GM10248 (cell line): ENCODE measurements around the gene KCNMA1.

ENCODE experiments used
- CTCF ChIA-PET: fragments of 300-600 bp; sonication (Branson Sonifier 250); formaldehyde crosslinking; extraction: SDS; loops from one replicate; lab custom pipeline; 2021; ENCODE audit warnings: antibody characterized with exemption; lab: Yijun Ruan, JAX
- POLR2A ChIA-PET: fragments of 350-650 bp; sonication (Branson Sonifier 250); formaldehyde crosslinking; extraction: SDS; loops from one replicate; lab custom pipeline; 2020; ENCODE audit warnings: antibody characterized with exemption; lab: Yijun Ruan, JAX
- DNase-seq: peaks from one replicate; pipeline ENCODE4 v3.0.0; 2012; ENCODE audit errors: extremely low spot score
- TF ChIP-seq, protein P1 (sequence below): IDR thresholded peaks from 2 replicates; pipeline ENCODE4 v1.5.1; 2012; ENCODE audit warnings: mild to moderate bottlenecking, low read depth; ENCODE audit errors: extremely low read depth, missing control alignments, control extremely low read depth

KCNMA1 gene

DNA sequence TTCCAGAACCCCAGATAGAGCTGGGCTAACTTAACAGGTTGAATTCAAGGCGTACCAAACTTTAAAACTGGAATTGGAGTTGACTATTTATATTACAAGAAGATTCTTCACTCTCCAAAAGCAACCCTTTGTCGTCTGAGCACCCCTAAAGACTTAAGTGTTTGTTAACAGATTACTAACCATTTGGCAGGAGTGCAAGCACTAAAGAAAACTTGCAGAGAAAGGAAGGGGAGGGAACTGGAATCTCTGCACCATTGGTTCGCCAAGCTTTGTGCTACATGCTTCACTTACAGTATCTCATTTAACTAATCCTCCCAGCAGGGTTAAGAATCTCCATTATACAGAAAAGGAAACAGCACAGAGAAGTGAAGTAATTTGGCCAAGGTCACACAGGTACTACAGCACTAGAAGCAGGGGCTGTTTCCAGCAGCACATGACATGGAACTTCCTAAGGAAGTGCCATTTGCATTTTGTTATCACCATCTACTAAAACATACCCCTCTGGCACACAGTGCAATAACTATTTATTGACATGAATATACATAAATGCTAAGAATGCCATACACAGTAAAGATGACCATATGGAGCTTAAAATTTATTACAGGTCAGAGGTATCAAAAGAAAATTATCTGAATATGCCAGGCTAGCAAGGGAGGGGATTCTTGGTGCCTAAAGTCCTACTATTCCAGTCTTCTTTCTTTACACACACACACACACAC lies 201.2 kb downstream of the KCNMA1 start:
- POLR2A ChIA-PET, result no interaction called here
- CTCF ChIA-PET, result interaction anchor here (1.2 to 1.9 kb wide), 4 partner anchors 10 to 204 kb away, joined by 3 to 5 read pairs (median 4); no protein-coding TSS in a partner anchor

DNA sequence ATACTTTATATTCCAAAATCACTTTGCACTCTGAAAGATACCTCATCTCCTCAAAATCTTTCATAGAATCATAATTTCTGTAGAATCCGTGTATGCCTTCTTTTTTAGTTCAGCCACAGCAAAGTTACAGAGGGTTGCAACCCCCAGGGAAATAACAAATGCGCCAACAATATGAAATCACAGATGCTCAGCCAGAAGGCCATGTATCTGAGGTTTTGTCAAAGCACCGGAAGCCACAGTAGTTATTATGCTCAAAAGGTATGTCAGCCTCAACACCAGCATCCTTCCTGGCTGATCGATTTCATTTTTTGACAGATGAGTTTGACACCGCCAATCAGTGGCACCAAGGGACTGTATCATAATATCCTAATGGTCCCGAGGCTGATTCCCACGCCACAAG lies 204.1 kb downstream of the KCNMA1 start:
- CTCF ChIA-PET, result interaction anchor here (1.4 kb wide), 1 partner anchor 41 kb away, joined by 4 read pairs; no protein-coding TSS in a partner anchor

More for the DNA sequence above, 201.2 kb downstream of the KCNMA1 start:
- TF ChIP-seq, protein P1, sequence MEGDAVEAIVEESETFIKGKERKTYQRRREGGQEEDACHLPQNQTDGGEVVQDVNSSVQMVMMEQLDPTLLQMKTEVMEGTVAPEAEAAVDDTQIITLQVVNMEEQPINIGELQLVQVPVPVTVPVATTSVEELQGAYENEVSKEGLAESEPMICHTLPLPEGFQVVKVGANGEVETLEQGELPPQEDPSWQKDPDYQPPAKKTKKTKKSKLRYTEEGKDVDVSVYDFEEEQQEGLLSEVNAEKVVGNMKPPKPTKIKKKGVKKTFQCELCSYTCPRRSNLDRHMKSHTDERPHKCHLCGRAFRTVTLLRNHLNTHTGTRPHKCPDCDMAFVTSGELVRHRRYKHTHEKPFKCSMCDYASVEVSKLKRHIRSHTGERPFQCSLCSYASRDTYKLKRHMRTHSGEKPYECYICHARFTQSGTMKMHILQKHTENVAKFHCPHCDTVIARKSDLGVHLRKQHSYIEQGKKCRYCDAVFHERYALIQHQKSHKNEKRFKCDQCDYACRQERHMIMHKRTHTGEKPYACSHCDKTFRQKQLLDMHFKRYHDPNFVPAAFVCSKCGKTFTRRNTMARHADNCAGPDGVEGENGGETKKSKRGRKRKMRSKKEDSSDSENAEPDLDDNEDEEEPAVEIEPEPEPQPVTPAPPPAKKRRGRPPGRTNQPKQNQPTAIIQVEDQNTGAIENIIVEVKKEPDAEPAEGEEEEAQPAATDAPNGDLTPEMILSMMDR, result no peak
- no peak for DNase-seq

DNA sequence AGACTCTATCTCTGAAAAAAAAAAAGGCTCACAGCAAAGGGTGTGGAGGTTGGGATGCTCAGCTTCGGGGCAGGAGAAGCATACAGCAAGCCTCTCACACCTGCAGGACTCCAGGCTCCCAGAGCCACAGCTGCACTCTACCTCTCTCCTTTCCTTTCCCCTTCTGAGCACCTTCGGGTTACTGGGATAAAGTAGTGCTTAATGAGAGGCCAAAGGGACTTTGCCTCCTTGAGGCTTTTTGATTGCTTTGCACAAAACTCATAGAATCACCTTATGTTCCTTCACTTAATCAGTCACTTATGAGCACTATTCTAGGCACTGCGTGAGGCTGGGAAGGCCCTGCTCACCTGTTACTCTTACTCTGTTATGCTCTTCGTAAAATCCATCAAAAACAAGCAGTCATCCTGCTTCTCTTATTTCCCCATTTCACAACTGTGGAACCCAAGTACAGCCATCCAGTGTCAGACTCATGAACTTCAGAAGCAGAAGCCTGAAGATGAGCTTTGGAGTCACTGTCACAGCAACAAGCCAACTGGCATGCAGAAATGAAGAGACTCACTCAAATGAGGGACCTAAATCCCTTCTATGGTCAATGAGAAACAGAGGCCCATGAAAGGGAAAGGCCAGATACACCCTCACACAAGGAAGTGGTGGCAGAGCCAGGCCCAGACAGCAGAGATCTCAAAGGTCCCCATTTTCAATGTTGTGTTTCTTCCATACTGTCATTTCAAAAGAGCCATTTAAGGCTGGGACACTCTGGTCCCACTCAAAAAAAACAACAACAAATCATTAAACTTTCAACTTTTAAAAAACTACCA lies 205.4 kb downstream of the KCNMA1 start:
- ChIA-PET CTCF (interaction anchor here (0.7 kb wide), 1 partner anchor 280 kb away, joined by 3 read pairs; no protein-coding TSS in a partner anchor), POLR2A (no interaction called here)
- no peak for DNase-seq
- TF ChIP-seq, protein P1, result no peak

More for the DNA sequence above, 204.1 kb downstream of the KCNMA1 start:
- TF ChIP-seq, protein P1, result no peak
- DNase-seq, result no peak
- POLR2A ChIA-PET, result no interaction called here

DNA sequence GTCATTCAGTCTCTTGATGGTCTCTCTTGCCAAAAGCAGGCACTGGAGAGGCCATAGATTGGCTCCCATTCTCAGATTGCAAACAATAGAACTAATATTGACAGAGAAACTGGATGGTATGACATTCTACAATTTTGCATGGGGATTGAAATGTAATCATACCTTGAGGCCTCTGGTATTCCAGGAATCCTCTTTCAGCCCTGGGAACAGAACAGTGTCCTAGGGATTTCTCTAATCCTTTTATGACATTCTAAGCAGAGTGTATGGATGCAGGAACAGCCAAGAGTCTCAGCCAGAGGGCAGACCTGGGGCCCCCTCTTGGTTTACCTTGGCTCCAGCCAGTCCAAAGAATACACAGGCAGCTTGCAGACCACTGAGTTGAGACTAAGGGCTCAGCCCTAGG lies 206.4 kb downstream of the KCNMA1 start:
- CTCF ChIA-PET, result interaction anchor here (0.8 to 0.9 kb wide), 2 partner anchors 210 to 232 kb away, joined by 3 read pairs; no protein-coding TSS in a partner anchor
- TF ChIP-seq, protein P1, result no peak
- POLR2A ChIA-PET, result no interaction called here
- DNase-seq, result no peak

DNA sequence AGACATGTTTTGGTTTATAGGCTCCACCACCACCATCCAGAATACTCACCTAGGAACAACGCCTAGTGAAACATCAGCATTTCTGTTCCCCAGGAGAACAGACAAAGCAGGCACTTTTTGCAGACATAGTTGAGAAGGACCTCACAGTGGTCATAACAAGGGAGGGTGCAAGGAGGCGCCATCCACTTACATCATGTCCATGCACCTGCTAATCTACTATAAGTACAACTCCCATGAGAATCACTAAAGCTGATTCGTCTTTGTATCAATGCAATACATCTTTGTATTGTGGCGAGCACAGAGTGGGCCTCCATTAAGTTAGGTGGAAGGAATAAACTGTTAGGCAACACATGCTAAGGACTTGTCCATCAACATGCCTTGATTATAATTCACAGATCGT lies 207.1 kb downstream of the KCNMA1 start:
- TF ChIP-seq, protein P1, result no peak
- no peak for DNase-seq
- CTCF ChIA-PET, result interaction anchor here (0.8 to 0.9 kb wide), 2 partner anchors 211 to 232 kb away, joined by 3 read pairs; no protein-coding TSS in a partner anchor
- POLR2A ChIA-PET, result no interaction called here

DNA sequence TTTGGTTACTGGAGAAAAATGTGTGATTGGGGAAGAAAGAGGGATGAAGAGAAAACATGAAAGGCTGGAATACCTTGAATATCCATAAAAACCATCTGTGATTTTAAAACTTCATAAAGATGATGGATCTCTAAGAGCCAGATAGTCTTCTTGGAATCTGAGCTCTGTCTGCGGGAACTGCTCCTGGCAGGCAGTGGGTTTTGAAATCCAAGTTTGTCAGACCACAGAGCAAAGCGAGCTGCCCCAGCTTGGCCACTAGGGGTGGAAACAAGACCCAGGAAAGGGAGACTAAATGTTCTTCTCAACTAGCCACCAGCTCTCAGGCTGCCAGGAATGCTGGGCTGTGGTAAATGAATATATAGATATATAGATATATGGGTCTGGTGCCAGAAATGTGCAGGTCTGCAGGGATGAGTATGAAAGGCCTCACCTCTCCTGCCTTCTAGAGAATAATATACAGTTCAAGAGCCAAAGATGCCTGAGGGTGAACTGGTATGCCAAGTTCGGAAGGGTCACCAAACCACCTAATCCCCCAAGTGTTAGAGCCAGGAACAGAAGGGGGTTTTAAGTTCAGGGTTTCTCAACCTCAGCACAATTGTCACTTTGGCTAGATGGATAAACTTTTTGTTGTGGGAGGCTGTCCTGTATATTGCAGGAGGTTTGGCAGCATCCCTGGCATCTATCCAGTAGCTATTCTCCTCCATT lies 208.8 kb downstream of the KCNMA1 start:
- DNase-seq, result no peak
- TF ChIP-seq, protein P1, result no peak
- CTCF ChIA-PET, result interaction anchor here (1.1 to 2.2 kb wide), 8 partner anchors 10 to 255 kb away, joined by 3 to 8 read pairs (median 5); no protein-coding TSS in a partner anchor
- POLR2A ChIA-PET, result no interaction called here
